GM10847 (cell line): Measurements from ENCODE around the gene ACAP2.

Experiments used
- POLR2A ChIP-seq: IDR thresholded peaks from 2 replicates; pipeline ENCODE4 v1.6.1; 2011; ENCODE audit not compliant: insufficient read length; ENCODE audit errors: extremely low read depth

Gene ACAP2

DNA sequence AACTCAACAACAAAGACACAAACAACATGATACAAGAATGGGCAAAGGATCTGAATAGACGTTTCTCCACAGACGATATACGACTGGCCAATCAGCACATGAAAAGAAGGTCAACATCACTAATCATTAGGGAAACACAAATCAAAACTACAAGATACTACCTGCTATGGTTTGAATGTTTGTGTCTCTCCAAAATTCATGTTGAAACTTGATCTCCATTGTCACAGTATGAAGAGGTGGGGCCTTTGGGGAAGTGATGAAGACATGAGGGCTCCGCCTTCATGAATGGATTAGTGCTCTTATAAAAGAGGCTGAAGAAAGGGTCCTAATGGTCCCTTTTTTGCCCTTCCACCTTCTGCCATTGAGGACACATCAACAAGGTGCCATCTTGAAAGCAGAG lies 32.3 kb downstream of the ACAP2 start:
- no peak for TF ChIP-seq POLR2A

DNA sequence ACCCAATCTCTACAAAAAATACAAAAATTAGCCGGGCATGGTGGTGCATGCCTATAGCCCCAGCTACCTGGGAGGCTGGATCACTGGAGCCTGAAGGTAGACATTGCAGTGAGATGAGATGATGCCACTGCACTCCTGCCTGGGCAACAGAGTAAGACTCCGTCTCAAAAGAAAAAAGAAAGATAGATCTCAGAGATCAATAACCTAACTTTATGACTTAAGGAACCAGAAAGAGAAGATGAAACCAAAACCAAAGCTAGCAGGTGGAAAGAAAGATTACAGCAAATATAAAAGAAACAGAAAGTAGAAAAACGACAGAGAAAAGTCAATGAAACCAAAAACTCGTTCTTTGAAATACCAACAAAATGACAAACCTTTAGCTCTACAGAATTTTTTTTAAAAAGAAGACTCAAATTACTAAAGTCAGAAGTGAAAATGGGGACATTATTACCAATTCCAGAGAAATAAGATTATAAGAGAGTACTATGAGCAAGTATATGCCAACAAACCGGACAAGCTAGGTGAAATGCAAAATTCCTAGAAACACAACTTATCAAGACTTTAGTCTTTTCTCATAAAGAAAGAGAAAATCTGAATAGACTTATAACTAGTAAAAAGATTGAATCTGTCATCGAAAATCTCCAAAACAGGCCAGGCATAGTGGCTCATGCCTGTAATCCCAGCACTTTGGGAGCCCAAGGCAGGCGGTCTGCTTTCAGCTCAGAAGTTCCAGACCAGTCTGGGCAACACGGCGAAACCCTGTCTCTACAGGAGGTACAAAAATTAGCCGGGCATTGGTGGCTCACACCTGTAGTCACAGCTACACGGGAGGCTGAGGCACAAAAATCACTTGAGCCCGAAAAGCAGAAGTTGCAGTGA lies 35.0 kb downstream of the ACAP2 start:
- no peak for TF ChIP-seq POLR2A

DNA sequence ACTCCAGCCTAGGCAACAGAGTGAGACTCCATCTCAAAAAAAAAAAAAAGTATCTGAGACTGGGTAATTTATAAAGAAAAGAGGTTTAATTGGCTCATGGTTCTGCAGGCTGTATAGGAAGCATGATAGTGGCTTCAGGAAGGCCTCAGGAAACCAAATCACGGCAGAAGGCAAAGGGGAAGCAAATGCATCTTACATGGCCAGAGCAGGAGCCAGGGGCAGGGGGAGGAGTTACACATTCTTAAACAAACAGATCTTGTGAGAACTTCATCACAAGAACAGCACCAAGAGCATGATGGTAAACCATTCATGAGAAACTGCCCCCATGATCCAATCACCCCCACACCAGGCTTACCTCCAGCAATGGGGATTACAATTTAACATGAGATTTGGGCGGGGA lies 37.2 kb downstream of the ACAP2 start:
- no peak for TF ChIP-seq POLR2A

DNA sequence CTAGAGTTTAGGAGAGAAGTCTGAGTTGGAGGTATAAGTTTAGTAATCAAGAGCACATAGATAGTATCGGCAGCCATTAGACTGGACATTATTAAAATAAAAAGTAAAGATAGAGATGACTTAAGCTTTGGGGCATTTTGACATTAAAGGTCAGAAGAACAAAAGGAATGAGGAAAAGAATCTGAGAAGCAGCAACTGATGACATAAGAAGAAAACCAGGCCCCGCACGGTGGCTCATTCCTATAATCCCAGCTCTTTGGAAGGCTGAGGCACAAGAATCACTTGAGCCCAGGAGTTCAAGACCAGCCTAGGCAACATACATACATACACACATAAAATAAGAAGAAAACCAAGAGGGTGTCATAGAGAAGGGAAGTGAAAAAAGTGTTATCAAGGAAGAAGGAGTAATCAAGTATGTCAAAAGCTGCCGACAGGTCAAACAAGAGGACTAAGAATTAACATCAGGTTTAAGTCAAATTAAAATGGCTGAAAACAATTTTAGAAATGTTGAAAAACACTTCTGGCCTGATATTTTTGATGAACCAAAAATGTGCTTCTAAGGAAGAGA lies 38.9 kb downstream of the ACAP2 start:
- no peak for TF ChIP-seq POLR2A

DNA sequence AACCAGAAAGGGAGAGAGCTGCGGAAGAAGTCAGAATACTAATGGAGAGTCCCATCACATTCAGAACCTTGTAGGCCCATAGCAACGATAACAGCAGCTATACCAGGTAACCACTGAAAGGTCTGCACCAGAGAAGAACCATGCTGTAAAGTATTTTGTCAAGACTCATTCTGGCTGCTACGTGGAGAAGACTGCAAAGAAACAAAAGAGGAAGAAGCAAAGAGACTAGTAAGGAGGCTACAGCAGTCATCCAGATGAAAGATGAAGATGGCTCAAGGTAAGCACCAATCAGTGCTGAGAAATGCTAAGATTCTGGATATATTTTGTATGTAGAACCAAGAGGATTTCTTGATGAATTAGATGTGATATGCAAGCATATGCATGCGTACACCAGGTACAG lies 39.6 kb downstream of the ACAP2 start:
- TF ChIP-seq POLR2A, result no peak

DNA sequence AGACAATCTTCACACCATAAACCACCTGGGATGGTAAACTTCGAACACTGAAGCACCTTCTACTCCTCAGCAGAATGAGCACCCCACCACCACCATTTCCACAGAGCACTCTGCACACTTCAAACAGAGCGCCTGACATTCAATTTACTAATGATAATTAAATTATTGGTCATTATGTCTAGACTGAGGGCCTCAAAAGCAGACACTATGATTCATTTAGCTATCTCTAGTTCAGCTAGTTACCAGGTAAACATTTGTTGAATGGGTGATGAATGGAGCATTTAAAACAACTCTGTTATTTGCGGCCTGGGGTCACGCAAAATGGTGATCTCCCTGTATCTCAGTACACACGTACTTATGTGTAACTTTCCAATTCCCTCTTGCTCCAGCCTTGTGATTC lies 40.9 kb downstream of the ACAP2 start:
- TF ChIP-seq POLR2A, result no peak

DNA sequence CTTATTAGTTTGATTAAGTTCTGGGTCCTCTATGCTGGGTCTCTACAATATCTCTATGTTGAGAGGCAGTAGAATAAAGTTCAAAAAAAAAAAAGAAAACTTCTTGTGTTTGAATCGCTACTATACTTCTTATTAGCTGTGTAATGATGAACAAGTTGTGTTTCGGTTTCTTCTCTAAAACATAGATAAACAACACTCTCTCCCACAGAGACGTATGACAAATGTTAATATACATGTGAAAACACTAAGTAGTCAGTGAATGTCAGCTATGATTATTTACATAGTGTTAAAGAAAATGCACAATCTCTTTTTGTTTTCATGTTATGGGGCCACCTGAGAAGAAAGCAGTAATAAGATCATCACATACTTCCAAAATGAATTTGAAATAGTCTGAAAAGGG lies 45.3 kb downstream of the ACAP2 start:
- no peak for TF ChIP-seq POLR2A

DNA sequence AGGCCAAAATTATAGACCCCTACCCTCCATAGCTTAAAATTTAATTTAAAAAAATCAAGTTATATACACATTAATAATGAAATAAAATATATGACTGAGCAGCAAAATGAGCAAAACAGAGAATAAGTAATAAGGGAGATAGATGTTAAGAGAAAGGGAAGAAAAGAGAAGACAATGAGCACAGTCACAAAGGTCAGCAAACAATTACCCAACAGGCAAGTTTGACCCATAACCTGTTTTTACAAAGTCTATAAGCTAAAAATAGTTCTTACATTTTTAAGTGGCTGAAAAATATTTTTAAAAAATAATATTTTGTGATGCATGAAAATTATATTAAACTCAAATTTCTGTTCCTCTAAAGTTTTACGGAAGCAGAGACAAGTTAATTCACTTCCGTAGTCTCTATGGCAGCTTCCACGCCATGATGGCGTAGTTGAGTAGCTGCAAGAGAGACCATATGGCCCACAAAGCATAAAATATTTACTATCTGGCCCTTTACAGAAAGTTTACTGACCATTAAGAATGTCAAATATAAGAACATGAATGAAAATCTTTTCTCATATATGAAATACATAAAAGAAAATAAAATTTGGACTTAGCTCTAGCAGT lies 47.5 kb downstream of the ACAP2 start:
- TF ChIP-seq POLR2A, result no peak

DNA sequence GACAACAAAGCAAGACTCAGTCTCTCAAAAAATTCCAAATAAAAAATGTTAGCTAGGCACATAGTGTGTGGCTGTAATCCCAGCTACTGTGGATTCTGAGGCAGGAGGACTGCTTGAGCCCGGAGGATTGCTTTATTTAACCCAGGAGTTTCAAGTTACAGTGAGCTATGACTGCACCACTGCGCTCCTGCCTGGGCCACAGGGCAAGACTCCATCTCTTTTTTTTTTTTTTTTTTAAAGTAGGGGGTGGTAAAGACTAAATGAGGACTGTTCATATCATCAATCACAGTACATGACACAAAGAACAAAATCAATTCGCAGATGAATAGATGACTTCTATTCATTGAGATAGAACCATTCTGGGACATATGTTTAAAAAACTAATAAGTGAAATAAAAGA lies 48.1 kb downstream of the ACAP2 start:
- TF ChIP-seq POLR2A, result no peak

DNA sequence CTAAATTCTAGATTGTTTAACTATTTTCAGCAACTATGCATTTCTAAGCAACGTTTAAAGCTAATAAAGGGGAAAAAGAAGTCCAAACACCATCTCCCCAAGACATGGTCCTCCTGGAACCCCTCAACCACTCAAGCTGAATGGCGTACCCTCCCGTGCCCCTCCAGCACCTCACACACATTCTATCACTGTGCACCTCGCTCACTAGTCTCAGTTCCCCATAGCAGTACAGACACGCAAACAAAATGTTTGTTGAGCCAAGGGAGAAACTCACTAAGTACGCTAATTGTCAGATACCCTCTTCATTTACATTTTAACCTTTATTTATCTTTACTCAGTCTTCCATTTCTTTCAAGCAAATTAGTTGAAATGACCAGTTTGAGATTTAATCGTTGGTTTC lies 48.8 kb downstream of the ACAP2 start:
- no peak for TF ChIP-seq POLR2A

DNA sequence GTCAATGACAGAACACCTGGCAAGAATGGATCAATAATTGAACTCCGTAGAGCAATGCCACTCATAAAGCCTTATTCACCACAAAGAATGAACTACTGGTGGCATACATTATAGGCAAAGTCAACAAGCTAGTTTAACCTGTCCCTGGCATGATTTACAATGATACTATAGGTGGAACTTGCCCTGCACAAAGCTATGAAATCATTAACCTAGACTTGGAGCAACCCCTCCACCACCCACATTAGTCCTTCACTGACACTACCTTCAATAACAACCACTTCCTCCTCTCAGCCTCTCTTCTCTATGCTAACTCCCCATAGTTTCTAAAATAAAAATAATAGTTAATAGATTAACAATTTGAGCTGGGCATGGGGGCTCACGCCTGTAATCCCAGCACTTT lies 54.4 kb downstream of the ACAP2 start:
- no peak for TF ChIP-seq POLR2A

DNA sequence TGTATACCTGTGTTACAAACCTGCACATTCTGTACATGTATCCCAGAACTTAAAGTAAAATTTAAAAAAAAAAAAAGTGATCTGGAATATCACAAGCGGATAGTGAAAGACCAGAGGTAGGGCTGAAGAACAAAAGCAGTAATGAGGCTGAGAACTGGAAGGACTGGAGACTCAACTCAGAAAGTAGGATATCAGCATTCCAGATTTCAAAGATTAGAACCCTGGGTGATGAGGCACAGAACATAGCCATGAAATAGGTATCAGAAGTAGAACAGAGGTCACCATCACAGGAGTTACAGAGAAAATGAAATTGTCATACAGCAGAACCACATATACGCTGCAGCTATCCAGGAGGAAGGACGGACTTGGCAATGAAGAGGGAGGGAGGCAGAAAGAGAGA lies 56.1 kb downstream of the ACAP2 start:
- no peak for TF ChIP-seq POLR2A

DNA sequence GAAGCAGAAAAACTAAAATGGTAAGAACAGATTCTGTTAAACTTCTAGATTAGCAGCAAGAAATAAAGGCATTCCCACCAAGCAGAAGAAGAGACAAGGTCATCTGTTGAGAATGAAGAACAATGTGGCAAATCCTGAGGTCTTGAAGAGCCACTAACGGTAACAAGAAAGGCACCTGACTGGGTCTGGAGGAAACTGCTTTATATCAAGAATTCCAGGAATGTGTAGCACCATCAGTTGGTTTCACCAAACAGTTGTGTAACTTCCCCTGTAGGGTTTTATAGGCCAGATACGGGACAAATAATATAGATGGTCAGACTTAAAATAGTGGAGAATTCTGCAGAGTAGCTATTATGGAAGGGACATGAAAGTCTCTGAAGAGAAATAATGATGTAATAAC lies 57.3 kb downstream of the ACAP2 start:
- TF ChIP-seq POLR2A, result no peak

DNA sequence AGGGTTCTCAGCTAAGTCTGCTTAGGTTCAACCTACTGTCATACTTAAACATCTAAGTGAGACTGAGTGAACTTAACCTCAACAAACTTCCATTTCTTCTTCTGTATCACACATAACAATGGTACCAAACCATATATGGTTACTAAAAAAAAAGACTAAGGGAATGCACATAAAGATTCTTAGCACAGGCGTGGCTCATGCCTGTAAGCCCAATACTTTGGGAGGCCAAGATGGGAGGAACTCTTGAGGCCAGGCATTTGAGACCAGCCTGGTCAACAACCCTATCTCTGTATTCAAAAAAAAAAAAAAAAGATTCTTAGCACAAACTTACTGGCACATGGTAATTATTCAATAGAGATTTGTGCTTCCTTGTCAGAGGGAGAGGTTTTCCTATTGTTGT lies 57.9 kb downstream of the ACAP2 start:
- no peak for TF ChIP-seq POLR2A

DNA sequence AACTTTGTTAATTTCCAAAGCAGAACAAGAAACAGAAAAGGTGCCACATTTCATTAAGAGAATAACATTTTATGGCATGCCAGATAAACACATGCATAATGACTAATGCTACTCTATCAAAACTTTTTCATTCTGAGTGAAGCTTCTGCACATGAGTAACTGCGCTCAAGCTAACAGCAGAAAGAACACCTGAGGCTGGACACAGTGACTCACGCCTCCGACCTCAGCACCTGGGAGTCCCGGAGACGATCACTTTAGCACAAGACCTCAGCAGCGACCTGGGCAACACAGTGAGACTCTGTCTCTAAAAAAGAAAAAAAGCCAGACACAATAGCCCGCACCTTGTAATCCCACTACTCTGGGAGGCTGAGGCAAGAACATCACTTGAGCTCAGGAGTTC lies 70.6 kb downstream of the ACAP2 start:
- TF ChIP-seq POLR2A, result no peak

DNA sequence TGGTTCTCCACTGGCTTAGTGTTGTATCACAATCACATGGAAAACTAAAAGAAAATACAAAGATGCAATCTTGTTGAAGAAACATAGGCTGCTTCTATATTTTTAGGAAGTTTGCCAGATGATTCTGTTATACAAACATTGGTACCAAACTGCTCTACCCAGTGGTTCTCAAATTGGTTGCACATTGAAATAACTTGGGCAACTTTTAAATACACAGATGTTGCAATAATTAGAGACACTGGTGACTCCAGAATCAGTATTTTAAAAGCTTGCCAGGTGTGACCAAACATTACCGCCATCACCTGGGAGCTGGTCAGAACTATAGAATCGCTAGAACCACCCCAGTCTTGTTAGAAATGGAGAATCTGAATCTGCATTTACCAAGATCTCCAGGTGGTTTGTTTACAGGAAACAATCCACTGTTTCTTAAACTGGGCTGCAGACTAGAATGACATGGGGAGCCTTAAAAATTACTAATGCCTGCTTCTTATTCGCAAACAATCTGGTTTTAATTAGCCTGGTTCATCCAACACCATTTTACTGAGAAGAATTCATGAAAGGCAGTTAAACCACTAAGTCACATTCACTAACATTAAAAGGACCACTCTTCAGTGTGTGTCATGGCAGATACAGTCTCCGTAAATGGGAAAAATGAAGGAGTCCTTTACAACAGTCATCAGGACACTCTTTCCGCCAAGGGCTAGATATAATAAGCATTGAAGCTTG lies 76.5 kb downstream of the ACAP2 start:
- no peak for TF ChIP-seq POLR2A
